Endothelial cell of umbilical vein (primary cell): Measurements from ENCODE around the gene OTOP1. TPM values are rescaled to one million over a fixed set of nuclear protein-coding genes. Genes with fewer than 3 reads are reported as not detected.

Experiments used
- BruUV-seq: library from RNA; stranded (reverse); fragments of 400-500 nt; replicated peaks from 2 replicates; lab custom pipeline; 2021; lab: Mats Ljungman, UMichigan
- CTCF ChIA-PET: fragments of 300-600, 350-600 bp; sonication (Branson Sonifier 250); formaldehyde crosslinking; loops from one replicate; lab custom pipeline; 2021; ENCODE audit warnings: antibody characterized with exemption, inconsistent platforms; lab: Charles Lee
- POLR2A ChIA-PET: fragments of 300-600, 350-600 bp; sonication (Branson Sonifier 250); formaldehyde crosslinking; loops from one replicate; lab custom pipeline; 2021; ENCODE audit warnings: antibody characterized with exemption, inconsistent platforms; lab: Charles Lee
- DNase-seq: peaks from one replicate; pipeline ENCODE4 v3.0.0-alpha.2; 2011; ENCODE audit warnings: low read depth, low spot score
- FAIRE-seq: peaks from 2 replicates; lab custom pipeline; 2011; peaks lifted over from hg19 to GRCh38; lab: Jason Lieb, UNC
- H2AFZ ChIP-seq: 2 replicates; pipeline ENCODE4 v1.6.0; 2012; ENCODE audit warnings: low read depth, low read length, control low read depth, inconsistent platforms
- H3K27ac ChIP-seq: 2 replicates; pipeline ENCODE4 v1.5.1; 2011; ENCODE audit warnings: low read depth, mild to moderate bottlenecking, control low read depth, low read length, moderate library complexity; ENCODE audit not compliant: insufficient read depth
- H3K27me3 ChIP-seq, 2 experiments: 2 replicates each; pipeline versions ENCODE4 v1.6.0 to v1.6.1; 2011; ENCODE audit warnings: low read length in 2 of 2, mixed read lengths in 1 of 2; ENCODE audit not compliant: control insufficient read depth in 2 of 2, insufficient read depth in 2 of 2
- H3K36me3 ChIP-seq, 2 experiments: 2 replicates in 1 of 2; 3 replicates in 1 of 2; pipeline ENCODE4 v1.5.1; 2011; ENCODE audit warnings: low read length in 2 of 2, mild to moderate bottlenecking in 1 of 2, moderate library complexity in 1 of 2; ENCODE audit not compliant: control insufficient read depth in 2 of 2, insufficient read depth in 2 of 2; ENCODE audit errors: extremely low read depth in 1 of 2
- H3K4me1 ChIP-seq: 3 replicates; pipeline ENCODE4 v1.5.1; 2011; ENCODE audit warnings: mild to moderate bottlenecking, low read length; ENCODE audit not compliant: control insufficient read depth, insufficient read depth; ENCODE audit errors: extremely low read depth
- H3K4me2 ChIP-seq: 2 replicates; pipeline ENCODE4 v1.6.1; 2011; ENCODE audit warnings: low read length, control low read depth, mixed read lengths; ENCODE audit not compliant: insufficient read depth
- H3K4me3 ChIP-seq, 3 experiments: fragments of 200-600 bp in 1 of 3; sonication (generic), shearing (Covaris generic) in 1 of 3; replicated peaks in 1 of 3; 2 replicates each; pipeline ENCODE4 v1.5.1; 2011 to 2016; ENCODE audit warnings: control low read depth in 3 of 3, low read length in 3 of 3, mild to moderate bottlenecking in 2 of 3, inconsistent platforms in 1 of 3, low read depth in 1 of 3, moderate library complexity in 1 of 3; ENCODE audit not compliant: insufficient read depth in 1 of 3
- H3K79me2 ChIP-seq: 2 replicates; pipeline ENCODE4 v1.6.0; 2012; ENCODE audit warnings: low read length, inconsistent platforms; ENCODE audit not compliant: control insufficient read depth, insufficient read depth
- H3K9ac ChIP-seq: replicated peaks from 2 replicates; pipeline ENCODE3; 2011; ENCODE audit warnings: low read length, control low read depth; ENCODE audit not compliant: insufficient read depth; ENCODE audit errors: extremely low read depth
- H3K9me1 ChIP-seq: replicated peaks from 3 replicates; pipeline ENCODE4 v1.6.0; 2011; ENCODE audit warnings: mild to moderate bottlenecking, low read length; ENCODE audit not compliant: control insufficient read depth, insufficient read depth; ENCODE audit errors: extremely low read depth
- H3K9me3 ChIP-seq: replicated peaks from 2 replicates; pipeline ENCODE4 v1.5.1; 2012; ENCODE audit warnings: low read length, inconsistent platforms; ENCODE audit not compliant: control insufficient read depth, insufficient read depth
- H4K20me1 ChIP-seq: replicated peaks from 2 replicates; pipeline ENCODE3; 2011; ENCODE audit warnings: mild to moderate bottlenecking, low read length; ENCODE audit not compliant: control insufficient read depth, insufficient read depth; ENCODE audit errors: extremely low read depth
- CTCF ChIP-seq, 2 donors: IDR thresholded peaks; 1 replicate in 1 of 2; 2 replicates in 1 of 2; pipeline ENCODE4 v1.5.1; 2011; ENCODE audit warnings: low read length in 2 of 2, mild to moderate bottlenecking in 2 of 2, moderate library complexity in 2 of 2, control low read depth in 1 of 2, inconsistent platforms in 1 of 2, low read depth in 1 of 2; ENCODE audit not compliant: insufficient read depth in 1 of 2; ENCODE audit errors: extremely low read depth in 1 of 2
- EZH2 ChIP-seq: IDR thresholded peaks from 2 replicates; pipeline ENCODE4 v1.6.1; 2012; ENCODE audit warnings: borderline replicate concordance, low read depth, mild to moderate bottlenecking, moderate library complexity, low read length, inconsistent platforms; ENCODE audit not compliant: severe bottlenecking
- FOS ChIP-seq: IDR thresholded peaks from 2 replicates; pipeline ENCODE4 v1.6.1; 2011; ENCODE audit warnings: mild to moderate bottlenecking, low read length, moderate library complexity, borderline replicate concordance; ENCODE audit not compliant: insufficient read depth
- GATA2 ChIP-seq: IDR thresholded peaks from 2 replicates; pipeline ENCODE4 v1.7.0; 2011; ENCODE audit warnings: low read depth, mild to moderate bottlenecking, moderate library complexity, mixed read lengths, low read length; ENCODE audit not compliant: insufficient read length, insufficient read depth
- JUN ChIP-seq: IDR thresholded peaks from 2 replicates; pipeline ENCODE4 v1.6.1; 2011; ENCODE audit warnings: borderline replicate concordance, low read depth; ENCODE audit not compliant: insufficient read length, insufficient read depth
- MYC ChIP-seq: IDR thresholded peaks from one replicate; pipeline ENCODE4 v1.6.1; 2011; ENCODE audit warnings: mild to moderate bottlenecking, low read depth, low read length
- POLR2A ChIP-seq: IDR thresholded peaks from 2 replicates; pipeline ENCODE4 v1.6.1; 2012; ENCODE audit warnings: low read depth, mild to moderate bottlenecking, control low read depth, low read length
- POLR2AphosphoS5 ChIP-seq: IDR thresholded peaks from 2 replicates; pipeline ENCODE4 v1.6.1; 2012; ENCODE audit warnings: low read depth, mild to moderate bottlenecking, control low read depth, low read length, moderate library complexity; ENCODE audit not compliant: insufficient read depth
- dilution Hi-C: fragments of 300-500 bp; cut with MboI; formaldehyde crosslinking; loops from one replicate; pipeline ENCODE4 v1.15.0; 2019; ENCODE audit warnings: low sequenced_read_pairs; ENCODE audit not compliant: extremely low pct_ligation_motif_present
- intact Hi-C: fragments of 100-400 bp; cut with micrococcal nuclease; formaldehyde crosslinking; loops from one replicate; pipeline ENCODE4 v1.10.0; 2022
- polyA plus RNA-seq, 4 experiments: library from polyadenylated mRNA; depleted of rRNA in 3 of 4; stranded (reverse) in 3 of 4; unstranded in 1 of 4; fragments of >200 nt; gene quantifications; 2 replicates each; pipeline versions ENCODE4 v1.2.1 to v1.2.3, GENCODE V29; 2011 to 2012; ENCODE audit warnings: missing spikeins in 1 of 4
- total RNA-seq: library from RNA; stranded (reverse); gene quantifications from 2 replicates; pipeline ENCODE4 v1.2.3, GENCODE V29; 2021
- TF ChIP-seq, protein P1 (sequence below): IDR thresholded peaks from 2 replicates; pipeline ENCODE4 v1.6.1; 2011; ENCODE audit not compliant: insufficient read depth, insufficient read length

Gene OTOP1
- total and polyA plus RNA-seq, 2 donors (not counting 3 experiments of a cell fraction or from before 2014, with no cell fraction given): not detected

DNA sequence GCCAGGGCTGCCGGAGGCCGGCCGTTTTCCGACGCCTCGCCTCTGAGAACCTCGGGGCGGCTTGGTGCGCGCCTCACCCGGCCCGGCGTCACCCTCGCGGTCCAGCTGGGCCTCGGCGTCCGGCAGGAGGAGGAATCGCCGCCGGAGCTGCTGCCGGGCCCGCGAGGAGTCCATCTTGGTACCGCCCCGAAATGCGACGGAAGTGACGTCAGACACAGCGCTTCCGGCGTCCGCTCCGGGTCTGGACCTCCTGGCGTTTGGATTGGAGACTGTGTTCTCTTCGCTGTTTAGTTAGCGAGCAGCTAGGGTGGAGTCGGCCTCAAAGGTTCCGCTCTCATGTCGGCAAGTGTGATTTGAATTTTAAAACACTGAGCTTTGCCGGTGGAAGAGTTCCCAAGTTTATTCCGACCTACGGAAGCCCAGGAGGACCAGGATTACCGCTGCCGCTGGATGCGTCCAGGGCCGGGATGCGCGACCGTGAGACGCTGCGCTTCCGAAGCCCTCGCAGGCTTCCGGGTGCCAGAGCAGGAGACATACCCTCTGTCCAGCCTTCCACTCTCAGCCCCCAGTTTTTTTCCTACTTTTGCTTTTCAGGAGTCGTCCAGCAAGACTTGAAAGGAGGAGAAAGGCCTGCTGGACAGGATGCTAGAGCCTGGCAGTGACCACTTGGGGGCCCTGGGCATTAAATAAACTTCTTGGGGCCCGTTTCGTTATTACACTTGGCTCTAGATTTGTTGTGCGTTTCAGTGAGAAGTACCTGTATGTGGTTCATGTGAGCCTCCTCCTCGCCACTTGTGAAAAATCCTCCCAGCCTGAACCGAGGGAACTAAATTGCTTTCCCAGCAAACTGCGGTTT lies 21.5 kb upstream of the OTOP1 start, which contains the start of gene TMEM128:
TMEM128 (minus strand) TSS at position 195 of the 856 bp plus-strand sequence; CDS start at position 174, 21 bp downstream.
- peak within 1 kb of the TSS; percentile 99 for H3K27ac ChIP-seq
- TF ChIP-seq POLR2AphosphoS5: peak; percentile 87
- peak; percentile 16 to 34 for TF ChIP-seq CTCF (IDR thresholded peaks at IDR 0.05; ENCODE audit: extremely low read depth in 1 of 2, insufficient read depth in 1 of 2, low read depth in 1 of 2, low read length in 2 of 2)
- TF ChIP-seq GATA2: no peak
- TF ChIP-seq, protein P1, sequence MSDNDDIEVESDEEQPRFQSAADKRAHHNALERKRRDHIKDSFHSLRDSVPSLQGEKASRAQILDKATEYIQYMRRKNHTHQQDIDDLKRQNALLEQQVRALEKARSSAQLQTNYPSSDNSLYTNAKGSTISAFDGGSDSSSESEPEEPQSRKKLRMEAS: no peak
- peak; percentile 86 for TF ChIP-seq POLR2A
- peak; percentile 61 for TF ChIP-seq JUN
- TF ChIP-seq FOS: no peak
- TF ChIP-seq EZH2: no peak
- no peak for TF ChIP-seq MYC
- peak within 1 kb of the TSS; percentile 87 for H2AFZ ChIP-seq
- peak; percentile 93 for DNase-seq
- no peaks in the 10 kb centered on the region for H3K27me3 ChIP-seq
- peak; percentile 87 for FAIRE-seq
- intact Hi-C loops (no loop called here), dilution Hi-C loops (no loop called here)
- H3K9me1 ChIP-seq: no peaks in the 10 kb centered on the region
- CTCF ChIA-PET: interaction anchor here (0.8 to 2.1 kb wide), 8 partner anchors 12 to 89 kb away, joined by 3 to 10 read pairs (median 4); no protein-coding TSS in a partner anchor
- H3K4me2 ChIP-seq: peak within 1 kb of the TSS; percentile 97
- peak within 1 kb of the TSS; percentile 97 for H3K9ac ChIP-seq
- peaks cover 2% of the 10 kb centered on the region for H3K79me2 ChIP-seq
- POLR2A ChIA-PET: no interaction called here
- H4K20me1 ChIP-seq: no peaks in the 10 kb centered on the region
- peak within 1 kb of the TSS; percentile 87 to 94 (median 88) for H3K4me3 ChIP-seq
- H3K9me3 ChIP-seq: no peaks in the 10 kb centered on the region
- H3K36me3 ChIP-seq: peaks cover 3 to 9% of the 10 kb centered on the region in 2 experiments
- H3K4me1 ChIP-seq: peaks cover 14% of the 10 kb centered on the region
- TSS peak; percentile 97 for BruUV-seq
